B cell (primary cell): ENCODE measurements around the gene PP2D1. TPM values are rescaled to one million over a fixed set of nuclear protein-coding genes. Genes with fewer than 3 reads are reported as not detected.

Experiments used
- ATAC-seq: fragments of 200-7000 bp; cut with Tn5 transposase; one replicate; pipeline ENCODE4 v1.10.0; 2021; ENCODE audit warnings: low read depth, mild to moderate bottlenecking, moderate number of reproducible peaks, moderate library complexity
- CTCF ChIA-PET: fragments of 350-600 bp; sonication (Branson Sonifier 250); formaldehyde crosslinking; loops from one replicate; lab custom pipeline; 2021; ENCODE audit warnings: antibody characterized with exemption, inconsistent platforms; lab: Charles Lee
- POLR2A ChIA-PET: fragments of 350-600 bp; sonication (Branson Sonifier 250); formaldehyde crosslinking; loops from one replicate; lab custom pipeline; 2021; ENCODE audit warnings: antibody characterized with exemption; lab: Charles Lee
- DNase-seq: peaks from one replicate; pipeline ENCODE4 v3.0.0; 2013
- H2AFZ ChIP-seq: 2 replicates; pipeline ENCODE4 v1.6.1; 2012; ENCODE audit warnings: mild to moderate bottlenecking, low read depth, low read length; ENCODE audit not compliant: insufficient read depth, poor library complexity, severe bottlenecking
- H3K27ac ChIP-seq, 2 donors: 1 replicate in 1 of 2; 2 replicates in 1 of 2; pipeline ENCODE4 v1.5.1; 2012 to 2013; ENCODE audit warnings: low read length in 2 of 2, mild to moderate bottlenecking in 2 of 2, moderate library complexity in 1 of 2
- H3K27me3 ChIP-seq, 4 experiments: fragments of 200-600 bp in 1 of 4; sonication (generic) in 1 of 4; replicated peaks in 1 of 4; 1 replicate in 2 of 4; 2 replicates in 2 of 4; pipeline versions ENCODE4 v1.6.1 to v1.7.0; 2013 to 2016; ENCODE audit warnings: low read length in 3 of 4, mild to moderate bottlenecking in 2 of 4, mixed read lengths in 1 of 4, moderate library complexity in 1 of 4; ENCODE audit not compliant: insufficient read depth in 4 of 4, control insufficient read depth in 3 of 4; ENCODE audit errors: control extremely low read depth in 1 of 4
- H3K36me3 ChIP-seq, 2 experiments: replicated peaks in 1 of 2; 1 replicate in 1 of 2; 2 replicates in 1 of 2; pipeline versions ENCODE4 v1.6.1 to v1.7.1; 2013; ENCODE audit warnings: low read length in 1 of 2; ENCODE audit not compliant: insufficient read depth in 2 of 2, control insufficient read depth in 1 of 2; ENCODE audit errors: control extremely low read depth in 1 of 2, extremely low read depth in 1 of 2
- H3K4me1 ChIP-seq, 2 donors: fragments of 200-600 bp in 1 of 2; sonication (generic) in 1 of 2; 1 replicate in 1 of 2; 2 replicates in 1 of 2; pipeline versions ENCODE4 v1.5.1 to v1.6.1; 2013 to 2017; ENCODE audit warnings: low read length in 2 of 2; ENCODE audit not compliant: control insufficient read depth in 2 of 2, insufficient read depth in 2 of 2
- H3K4me2 ChIP-seq: replicated peaks from 2 replicates; pipeline ENCODE3; 2012; ENCODE audit warnings: mild to moderate bottlenecking, low read depth, low read length; ENCODE audit not compliant: poor library complexity, severe bottlenecking
- H3K4me3 ChIP-seq, 5 experiments: fragments of 200-600 bp in 1 of 5; sonication (generic) in 1 of 5; 1 replicate in 3 of 5; 2 replicates in 2 of 5; pipeline versions ENCODE4 v1.5.1 to v1.7.0; 2011 to 2016; ENCODE audit warnings: low read length in 4 of 5, mild to moderate bottlenecking in 4 of 5, low read depth in 2 of 5, control low read depth in 1 of 5, moderate library complexity in 1 of 5; ENCODE audit not compliant: insufficient read depth in 1 of 5; ENCODE audit errors: control extremely low read depth in 1 of 5, extremely low read depth in 1 of 5
- H3K79me2 ChIP-seq: fragments of 200-600 bp; sonication (generic); one replicate; pipeline ENCODE4 v1.6.0; 2016; ENCODE audit warnings: low read length; ENCODE audit not compliant: control insufficient read depth, insufficient read depth
- H3K9ac ChIP-seq: fragments of 200-600 bp; sonication (generic); 2 replicates; pipeline ENCODE4 v1.6.1; 2017; ENCODE audit warnings: mild to moderate bottlenecking, low read length, moderate library complexity
- H3K9me3 ChIP-seq, 3 donors: one replicate each; pipeline versions ENCODE4 v1.6.1 to v1.7.1; 2013; ENCODE audit warnings: low read length in 2 of 3; ENCODE audit not compliant: control insufficient read depth in 2 of 3, insufficient read depth in 1 of 3; ENCODE audit errors: control extremely low read depth in 1 of 3
- H4K20me1 ChIP-seq: 2 replicates; pipeline ENCODE4 v1.6.0; 2012; ENCODE audit warnings: mild to moderate bottlenecking, low read length; ENCODE audit not compliant: insufficient read depth, control insufficient read depth, poor library complexity, severe bottlenecking
- H3K27ac Mint-ChIP-seq: one replicate; pipeline ENCODE4 v1.8.0; 2021; ENCODE audit warnings: mixed read lengths
- H3K27me3 Mint-ChIP-seq: one replicate; pipeline ENCODE4 v1.8.0; 2021; ENCODE audit warnings: mixed read lengths
- H3K4me1 Mint-ChIP-seq: one replicate; pipeline ENCODE4 v1.8.0; 2021; ENCODE audit warnings: mixed read lengths
- H3K4me3 Mint-ChIP-seq: one replicate; pipeline ENCODE4 v1.8.0; 2021; ENCODE audit warnings: mixed read lengths
- H3K9me3 Mint-ChIP-seq: one replicate; pipeline ENCODE4 v1.8.0; 2022; ENCODE audit warnings: mixed read lengths; ENCODE audit not compliant: insufficient read depth
- EZH2 ChIP-seq: IDR thresholded peaks from 2 replicates; pipeline ENCODE4 v1.6.1; 2012; ENCODE audit warnings: borderline replicate concordance, low read depth, mild to moderate bottlenecking, moderate library complexity, low read length; ENCODE audit not compliant: insufficient read depth, poor library complexity, severe bottlenecking
- WGBS: methylation state at CpG from one replicate; pipeline ENCODE4 v1.1.5; 2013; ENCODE audit warnings: missing lambda C conversion rate; ENCODE audit not compliant: insufficient coverage; 5-methylcytosine and 5-hydroxymethylcytosine counted together
- intact Hi-C: fragments of 100-400 bp; cut with micrococcal nuclease; formaldehyde crosslinking; loops from one replicate; pipeline ENCODE4 v1.10.0; 2022
- polyA plus RNA-seq: library from polyadenylated mRNA; depleted of rRNA; stranded (reverse); fragments of >200 nt; gene quantifications from 2 replicates; pipeline ENCODE4 v1.2.3, GENCODE V29; 2012
- total RNA-seq, 2 donors: library from RNA; stranded (reverse); fragments of 120-200 nt in 1 of 2; gene quantifications; 1 replicate in 1 of 2; 2 replicates in 1 of 2; pipeline versions ENCODE4 v1.2.3 to v1.2.4, GENCODE V29; 2013 to 2022
- TF ChIP-seq, protein P1 (sequence below): fragments of 200-600 bp; IDR thresholded peaks from one replicate; pipeline ENCODE4 v1.8.0; 2022; ENCODE audit warnings: antibody characterized with exemption, mild to moderate bottlenecking

The PP2D1 gene
- total and polyA plus RNA-seq, 2 donors (not counting 1 experiment from before 2014, with no cell fraction given) = not detected

DNA sequence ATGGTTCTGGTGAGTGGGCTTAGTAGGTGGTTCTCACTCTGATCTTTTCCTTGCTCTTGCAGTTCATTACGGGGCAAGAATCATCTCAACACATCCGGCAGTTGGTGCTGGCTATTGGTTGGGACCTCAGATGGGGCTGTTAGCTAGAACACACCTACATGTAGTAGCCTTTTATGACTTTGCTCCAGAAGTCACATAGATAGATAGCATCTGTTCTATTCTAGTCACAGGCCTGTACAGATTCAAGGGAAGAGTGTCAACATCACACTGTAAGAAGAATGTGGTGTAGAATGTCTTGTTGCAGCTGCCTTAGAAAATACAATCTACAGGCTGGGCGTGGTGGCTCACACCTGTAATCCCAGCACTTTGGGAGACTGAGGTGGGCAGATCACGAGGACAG, 50.1 kb downstream of the PP2D1 start:
- WGBS = 100% methylated on average over 1 of the region's 4 CpGs
- no peak overlapping the region for H3K4me2 ChIP-seq
- ChIA-PET CTCF (no interaction called here), POLR2A (no interaction called here)
- peaks cover 91% of the 10 kb centered on the region for H3K79me2 ChIP-seq
- DNase-seq (no peak), ATAC-seq (no peak)
- Mint-ChIP-seq H3K4me1 (peaks cover 44% of the 10 kb centered on the region), H3K27ac (no peak overlapping the region), H3K27me3 (no peaks in the 10 kb centered on the region), H3K9me3 (no peaks in the 10 kb centered on the region), H3K4me3 (no peak overlapping the region)
- no peaks in the 10 kb centered on the region for H3K4me1 ChIP-seq
- peaks cover 4 to 15% of the 10 kb centered on the region in 2 experiments for H3K36me3 ChIP-seq
- no peak overlapping the region for H3K9ac ChIP-seq
- H3K9me3 ChIP-seq = peaks cover 0 to 4% (median 0%) of the 10 kb centered on the region in 3 donors
- no peak overlapping the region for H3K27ac ChIP-seq
- H2AFZ ChIP-seq = no peak overlapping the region
- intact Hi-C loops = no loop called here
- no peak overlapping the region for H3K4me3 ChIP-seq
- H3K27me3 ChIP-seq = no peaks in the 10 kb centered on the region
- H4K20me1 ChIP-seq = peaks cover 75% of the 10 kb centered on the region
- TF ChIP-seq EZH2 = no peak
- TF ChIP-seq, protein P1, sequence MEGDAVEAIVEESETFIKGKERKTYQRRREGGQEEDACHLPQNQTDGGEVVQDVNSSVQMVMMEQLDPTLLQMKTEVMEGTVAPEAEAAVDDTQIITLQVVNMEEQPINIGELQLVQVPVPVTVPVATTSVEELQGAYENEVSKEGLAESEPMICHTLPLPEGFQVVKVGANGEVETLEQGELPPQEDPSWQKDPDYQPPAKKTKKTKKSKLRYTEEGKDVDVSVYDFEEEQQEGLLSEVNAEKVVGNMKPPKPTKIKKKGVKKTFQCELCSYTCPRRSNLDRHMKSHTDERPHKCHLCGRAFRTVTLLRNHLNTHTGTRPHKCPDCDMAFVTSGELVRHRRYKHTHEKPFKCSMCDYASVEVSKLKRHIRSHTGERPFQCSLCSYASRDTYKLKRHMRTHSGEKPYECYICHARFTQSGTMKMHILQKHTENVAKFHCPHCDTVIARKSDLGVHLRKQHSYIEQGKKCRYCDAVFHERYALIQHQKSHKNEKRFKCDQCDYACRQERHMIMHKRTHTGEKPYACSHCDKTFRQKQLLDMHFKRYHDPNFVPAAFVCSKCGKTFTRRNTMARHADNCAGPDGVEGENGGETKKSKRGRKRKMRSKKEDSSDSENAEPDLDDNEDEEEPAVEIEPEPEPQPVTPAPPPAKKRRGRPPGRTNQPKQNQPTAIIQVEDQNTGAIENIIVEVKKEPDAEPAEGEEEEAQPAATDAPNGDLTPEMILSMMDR = no peak

DNA sequence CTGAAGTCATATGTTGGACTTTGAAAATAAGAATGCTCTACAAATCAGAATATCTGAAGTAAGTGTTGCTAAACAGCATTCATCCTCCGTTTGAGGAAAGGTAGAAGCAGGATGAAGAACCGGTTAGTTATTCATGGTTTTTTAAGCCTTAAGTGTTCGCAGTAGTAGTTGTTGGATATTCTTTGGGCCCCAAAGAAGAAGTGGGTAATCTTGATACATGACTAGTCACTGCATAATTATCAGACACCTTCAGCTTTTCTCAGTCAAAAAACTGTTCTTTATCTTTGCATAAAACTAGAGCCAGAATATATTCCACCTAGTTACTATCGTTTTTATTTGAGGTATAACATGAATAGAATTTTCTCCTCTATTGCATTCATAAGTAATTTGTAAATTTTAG, 51.4 kb downstream of the PP2D1 start:
- H2AFZ ChIP-seq = no peak overlapping the region
- Mint-ChIP-seq H3K27ac (no peak overlapping the region), H3K9me3 (no peaks in the 10 kb centered on the region), H3K4me3 (no peak overlapping the region), H3K27me3 (no peaks in the 10 kb centered on the region), H3K4me1 (peaks cover 37% of the 10 kb centered on the region)
- H3K4me3 ChIP-seq = no peak overlapping the region
- DNase-seq (no peak), ATAC-seq (no peak)
- H3K79me2 ChIP-seq = peaks cover 91% of the 10 kb centered on the region
- peaks cover 73% of the 10 kb centered on the region for H4K20me1 ChIP-seq
- TF ChIP-seq EZH2 = no peak
- TF ChIP-seq, protein P1 = no peak
- ChIA-PET POLR2A (no interaction called here), CTCF (no interaction called here)
- no peaks in the 10 kb centered on the region for H3K4me1 ChIP-seq
- no peak overlapping the region for H3K4me2 ChIP-seq
- peaks cover 4 to 19% of the 10 kb centered on the region in 2 experiments for H3K36me3 ChIP-seq
- intact Hi-C loops = no loop called here
- H3K9me3 ChIP-seq = peaks cover 0 to 2% (median 0%) of the 10 kb centered on the region in 3 donors
- H3K27ac ChIP-seq = no peak overlapping the region
- H3K9ac ChIP-seq = no peak overlapping the region
- H3K27me3 ChIP-seq = no peaks in the 10 kb centered on the region
- 78% methylated on average over 2 of the region's 4 CpGs for WGBS
